Endothelial cell of umbilical vein (primary cell): ENCODE results near the gene GIPC1. TPM values are rescaled to one million over a fixed set of nuclear protein-coding genes. Genes with fewer than 3 reads are reported as not detected.

Experiments used
- BruUV-seq: library from RNA; stranded (reverse); fragments of 400-500 nt; replicated peaks from 2 replicates; lab custom pipeline; 2021; lab: Mats Ljungman, UMichigan
- CTCF ChIA-PET: fragments of 300-600, 350-600 bp; sonication (Branson Sonifier 250); formaldehyde crosslinking; loops from one replicate; lab custom pipeline; 2021; ENCODE audit warnings: antibody characterized with exemption, inconsistent platforms; lab: Charles Lee
- POLR2A ChIA-PET: fragments of 300-600, 350-600 bp; sonication (Branson Sonifier 250); formaldehyde crosslinking; loops from one replicate; lab custom pipeline; 2021; ENCODE audit warnings: antibody characterized with exemption, inconsistent platforms; lab: Charles Lee
- DNase-seq: peaks from one replicate; pipeline ENCODE4 v3.0.0-alpha.2; 2011; ENCODE audit warnings: low read depth, low spot score
- FAIRE-seq: peaks from 2 replicates; lab custom pipeline; 2011; peaks lifted over from hg19 to GRCh38; lab: Jason Lieb, UNC
- H2AFZ ChIP-seq: 2 replicates; pipeline ENCODE4 v1.6.0; 2012; ENCODE audit warnings: low read depth, low read length, control low read depth, inconsistent platforms
- H3K27ac ChIP-seq: 2 replicates; pipeline ENCODE4 v1.5.1; 2011; ENCODE audit warnings: low read depth, mild to moderate bottlenecking, control low read depth, low read length, moderate library complexity; ENCODE audit not compliant: insufficient read depth
- H3K27me3 ChIP-seq, 2 experiments: 2 replicates each; pipeline versions ENCODE4 v1.6.0 to v1.6.1; 2011; ENCODE audit warnings: low read length in 2 of 2, mixed read lengths in 1 of 2; ENCODE audit not compliant: control insufficient read depth in 2 of 2, insufficient read depth in 2 of 2
- H3K36me3 ChIP-seq, 2 experiments: 2 replicates in 1 of 2; 3 replicates in 1 of 2; pipeline ENCODE4 v1.5.1; 2011; ENCODE audit warnings: low read length in 2 of 2, mild to moderate bottlenecking in 1 of 2, moderate library complexity in 1 of 2; ENCODE audit not compliant: control insufficient read depth in 2 of 2, insufficient read depth in 2 of 2; ENCODE audit errors: extremely low read depth in 1 of 2
- H3K4me1 ChIP-seq: 3 replicates; pipeline ENCODE4 v1.5.1; 2011; ENCODE audit warnings: mild to moderate bottlenecking, low read length; ENCODE audit not compliant: control insufficient read depth, insufficient read depth; ENCODE audit errors: extremely low read depth
- H3K4me2 ChIP-seq: 2 replicates; pipeline ENCODE4 v1.6.1; 2011; ENCODE audit warnings: low read length, control low read depth, mixed read lengths; ENCODE audit not compliant: insufficient read depth
- H3K4me3 ChIP-seq, 3 experiments: fragments of 200-600 bp in 1 of 3; sonication (generic), shearing (Covaris generic) in 1 of 3; replicated peaks in 1 of 3; 2 replicates each; pipeline ENCODE4 v1.5.1; 2011 to 2016; ENCODE audit warnings: control low read depth in 3 of 3, low read length in 3 of 3, mild to moderate bottlenecking in 2 of 3, inconsistent platforms in 1 of 3, low read depth in 1 of 3, moderate library complexity in 1 of 3; ENCODE audit not compliant: insufficient read depth in 1 of 3
- H3K79me2 ChIP-seq: 2 replicates; pipeline ENCODE4 v1.6.0; 2012; ENCODE audit warnings: low read length, inconsistent platforms; ENCODE audit not compliant: control insufficient read depth, insufficient read depth
- H3K9ac ChIP-seq: replicated peaks from 2 replicates; pipeline ENCODE3; 2011; ENCODE audit warnings: low read length, control low read depth; ENCODE audit not compliant: insufficient read depth; ENCODE audit errors: extremely low read depth
- H3K9me1 ChIP-seq: replicated peaks from 3 replicates; pipeline ENCODE4 v1.6.0; 2011; ENCODE audit warnings: mild to moderate bottlenecking, low read length; ENCODE audit not compliant: control insufficient read depth, insufficient read depth; ENCODE audit errors: extremely low read depth
- H3K9me3 ChIP-seq: replicated peaks from 2 replicates; pipeline ENCODE4 v1.5.1; 2012; ENCODE audit warnings: low read length, inconsistent platforms; ENCODE audit not compliant: control insufficient read depth, insufficient read depth
- H4K20me1 ChIP-seq: replicated peaks from 2 replicates; pipeline ENCODE3; 2011; ENCODE audit warnings: mild to moderate bottlenecking, low read length; ENCODE audit not compliant: control insufficient read depth, insufficient read depth; ENCODE audit errors: extremely low read depth
- CTCF ChIP-seq, 2 donors: IDR thresholded peaks; 1 replicate in 1 of 2; 2 replicates in 1 of 2; pipeline ENCODE4 v1.5.1; 2011; ENCODE audit warnings: low read length in 2 of 2, mild to moderate bottlenecking in 2 of 2, moderate library complexity in 2 of 2, control low read depth in 1 of 2, inconsistent platforms in 1 of 2, low read depth in 1 of 2; ENCODE audit not compliant: insufficient read depth in 1 of 2; ENCODE audit errors: extremely low read depth in 1 of 2
- EZH2 ChIP-seq: IDR thresholded peaks from 2 replicates; pipeline ENCODE4 v1.6.1; 2012; ENCODE audit warnings: borderline replicate concordance, low read depth, mild to moderate bottlenecking, moderate library complexity, low read length, inconsistent platforms; ENCODE audit not compliant: severe bottlenecking
- FOS ChIP-seq: IDR thresholded peaks from 2 replicates; pipeline ENCODE4 v1.6.1; 2011; ENCODE audit warnings: mild to moderate bottlenecking, low read length, moderate library complexity, borderline replicate concordance; ENCODE audit not compliant: insufficient read depth
- GATA2 ChIP-seq: IDR thresholded peaks from 2 replicates; pipeline ENCODE4 v1.7.0; 2011; ENCODE audit warnings: low read depth, mild to moderate bottlenecking, moderate library complexity, mixed read lengths, low read length; ENCODE audit not compliant: insufficient read length, insufficient read depth
- JUN ChIP-seq: IDR thresholded peaks from 2 replicates; pipeline ENCODE4 v1.6.1; 2011; ENCODE audit warnings: borderline replicate concordance, low read depth; ENCODE audit not compliant: insufficient read length, insufficient read depth
- MAX ChIP-seq: IDR thresholded peaks from 2 replicates; pipeline ENCODE4 v1.6.1; 2011; ENCODE audit not compliant: insufficient read depth, insufficient read length
- MYC ChIP-seq: IDR thresholded peaks from one replicate; pipeline ENCODE4 v1.6.1; 2011; ENCODE audit warnings: mild to moderate bottlenecking, low read depth, low read length
- POLR2A ChIP-seq: IDR thresholded peaks from 2 replicates; pipeline ENCODE4 v1.6.1; 2012; ENCODE audit warnings: low read depth, mild to moderate bottlenecking, control low read depth, low read length
- POLR2AphosphoS5 ChIP-seq: IDR thresholded peaks from 2 replicates; pipeline ENCODE4 v1.6.1; 2012; ENCODE audit warnings: low read depth, mild to moderate bottlenecking, control low read depth, low read length, moderate library complexity; ENCODE audit not compliant: insufficient read depth
- dilution Hi-C: fragments of 300-500 bp; cut with MboI; formaldehyde crosslinking; loops from one replicate; pipeline ENCODE4 v1.15.0; 2019; ENCODE audit warnings: low sequenced_read_pairs; ENCODE audit not compliant: extremely low pct_ligation_motif_present
- intact Hi-C: fragments of 100-400 bp; cut with micrococcal nuclease; formaldehyde crosslinking; loops from one replicate; pipeline ENCODE4 v1.10.0; 2022
- polyA plus RNA-seq, 4 experiments: library from polyadenylated mRNA; depleted of rRNA in 3 of 4; stranded (reverse) in 3 of 4; unstranded in 1 of 4; fragments of >200 nt; gene quantifications; 2 replicates each; pipeline versions ENCODE4 v1.2.1 to v1.2.3, GENCODE V29; 2011 to 2012; ENCODE audit warnings: missing spikeins in 1 of 4
- total RNA-seq: library from RNA; stranded (reverse); gene quantifications from 2 replicates; pipeline ENCODE4 v1.2.3, GENCODE V29; 2021

Gene GIPC1
- total and polyA plus RNA-seq, 2 donors (not counting 3 experiments of a cell fraction or from before 2014, with no cell fraction given), result 108 to 141 TPM

GRCh38 chr19:14437578-14438140 is 58.3 kb downstream of the GIPC1 start:
- H3K4me2 ChIP-seq, result no peak overlapping the region
- no peak overlapping the region for H2AFZ ChIP-seq
- CTCF ChIA-PET, result no interaction called here
- no peaks in the 10 kb centered on the region for H4K20me1 ChIP-seq
- no peak overlapping the region for H3K27ac ChIP-seq
- POLR2A ChIA-PET, result no interaction called here
- no peaks in the 10 kb centered on the region for H3K9me3 ChIP-seq
- H3K36me3 ChIP-seq, result peaks cover 0 to 11% of the 10 kb centered on the region in 2 experiments
- no peaks in the 10 kb centered on the region for H3K9me1 ChIP-seq
- no peak for DNase-seq
- H3K4me1 ChIP-seq, result peaks cover 48% of the 10 kb centered on the region
- intact Hi-C loops, result no loop called here
- FAIRE-seq, result no peak
- peaks cover 73% of the 10 kb centered on the region for H3K79me2 ChIP-seq
- BruUV-seq, result no TSS peak
- dilution Hi-C loops, result no loop called here
- H3K27me3 ChIP-seq, result no peaks in the 10 kb centered on the region
- TF ChIP-seq POLR2AphosphoS5 (no peak), MYC (no peak), CTCF (IDR thresholded peaks at IDR 0.05; ENCODE audit: extremely low read depth in 1 of 2, insufficient read depth in 1 of 2, low read depth in 1 of 2, low read length in 2 of 2) (no peak), POLR2A (no peak), MAX (no peak), JUN (no peak), EZH2 (no peak), GATA2 (no peak), FOS (no peak)
- no peak overlapping the region for H3K4me3 ChIP-seq
- H3K9ac ChIP-seq, result no peak overlapping the region
